LNCaP clone FGC (cell line): ENCODE measurements around the gene UNK.
"Not testable (repeated sequence)": the region's sequence is repeated elsewhere in the genome, so short reads cannot be mapped to it uniquely, and the experiment has no call there.

Experiments
- DNase-seq: peaks from one replicate; pipeline ENCODE4 v3.0.0-alpha.2; 2011; ENCODE audit warnings: low read depth
- H3K4me3 ChIP-seq: 2 replicates; pipeline ENCODE4 v1.5.1; 2011; ENCODE audit warnings: mild to moderate bottlenecking, low read depth, low read length, control low read depth
- TF ChIP-seq, protein P1 (sequence below): IDR thresholded peaks from 2 replicates; pipeline ENCODE4 v1.5.1; 2012; ENCODE audit warnings: mild to moderate bottlenecking; ENCODE audit not compliant: control insufficient read depth, insufficient read depth; ENCODE audit errors: extremely low read depth

The UNK gene

DNA sequence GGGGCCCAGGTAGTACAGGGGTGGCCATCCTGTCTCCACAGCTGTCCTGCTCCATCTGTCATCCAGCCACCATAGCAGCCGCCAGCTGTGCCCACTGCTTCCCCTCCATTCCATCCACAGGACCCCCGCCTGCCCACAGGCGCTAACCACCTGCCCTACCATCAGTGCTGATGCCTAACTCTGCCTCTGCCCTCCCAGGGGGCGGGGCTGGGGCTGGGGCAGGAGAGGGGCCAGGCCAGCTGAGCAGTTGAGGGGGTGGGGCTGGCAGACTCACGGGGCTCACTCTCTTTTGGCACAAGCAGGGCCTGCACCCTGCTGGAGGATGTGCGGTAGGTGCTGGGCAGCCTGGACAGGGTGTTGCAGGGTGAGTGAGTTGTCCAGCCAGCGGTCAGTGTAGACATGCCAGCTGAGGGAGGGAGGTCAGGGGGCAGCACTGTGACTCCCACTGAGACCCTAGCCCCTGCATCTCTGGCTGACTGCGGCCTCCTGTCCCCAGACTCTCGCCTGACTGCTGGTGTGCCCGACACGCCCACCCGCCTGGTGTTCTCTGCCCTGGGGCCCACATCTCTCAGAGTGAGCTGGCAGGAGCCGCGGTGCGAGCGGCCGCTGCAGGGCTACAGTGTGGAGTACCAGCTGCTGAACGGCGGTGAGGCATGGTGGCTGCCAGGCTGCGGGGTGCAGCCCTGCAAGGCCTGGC lies 29.3 kb upstream of the UNK start:
- TF ChIP-seq, protein P1, sequence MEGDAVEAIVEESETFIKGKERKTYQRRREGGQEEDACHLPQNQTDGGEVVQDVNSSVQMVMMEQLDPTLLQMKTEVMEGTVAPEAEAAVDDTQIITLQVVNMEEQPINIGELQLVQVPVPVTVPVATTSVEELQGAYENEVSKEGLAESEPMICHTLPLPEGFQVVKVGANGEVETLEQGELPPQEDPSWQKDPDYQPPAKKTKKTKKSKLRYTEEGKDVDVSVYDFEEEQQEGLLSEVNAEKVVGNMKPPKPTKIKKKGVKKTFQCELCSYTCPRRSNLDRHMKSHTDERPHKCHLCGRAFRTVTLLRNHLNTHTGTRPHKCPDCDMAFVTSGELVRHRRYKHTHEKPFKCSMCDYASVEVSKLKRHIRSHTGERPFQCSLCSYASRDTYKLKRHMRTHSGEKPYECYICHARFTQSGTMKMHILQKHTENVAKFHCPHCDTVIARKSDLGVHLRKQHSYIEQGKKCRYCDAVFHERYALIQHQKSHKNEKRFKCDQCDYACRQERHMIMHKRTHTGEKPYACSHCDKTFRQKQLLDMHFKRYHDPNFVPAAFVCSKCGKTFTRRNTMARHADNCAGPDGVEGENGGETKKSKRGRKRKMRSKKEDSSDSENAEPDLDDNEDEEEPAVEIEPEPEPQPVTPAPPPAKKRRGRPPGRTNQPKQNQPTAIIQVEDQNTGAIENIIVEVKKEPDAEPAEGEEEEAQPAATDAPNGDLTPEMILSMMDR, result no peak
- no peak for DNase-seq
- H3K4me3 ChIP-seq, result no peak overlapping the region

DNA sequence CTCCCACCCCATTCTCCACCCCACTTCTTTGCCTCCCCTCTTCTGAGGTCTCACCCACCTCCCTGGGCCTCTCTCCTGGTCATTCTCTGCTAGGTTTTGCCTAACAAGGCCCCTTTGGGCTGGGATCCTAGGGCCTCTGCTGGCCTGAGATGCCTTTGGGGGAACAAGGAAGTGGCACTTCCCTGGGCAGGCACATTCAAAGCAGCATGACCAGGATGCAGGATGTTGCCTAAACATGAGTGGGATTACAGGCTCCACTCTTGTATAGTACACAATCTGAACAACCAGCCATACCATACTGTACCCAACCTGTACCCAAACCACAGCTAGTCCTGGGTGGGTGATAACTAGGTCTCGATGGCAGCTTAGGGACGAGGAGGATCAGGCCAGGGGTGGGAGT lies 28.6 kb upstream of the UNK start:
- H3K4me3 ChIP-seq, result no peak overlapping the region
- DNase-seq, result no peak
- TF ChIP-seq, protein P1, result no peak

GRCh38 chr17:75756451-75757085 lies 28.0 kb upstream of the UNK start:
- TF ChIP-seq, protein P1, result no peak
- DNase-seq, result no peak
- H3K4me3 ChIP-seq, result no peak overlapping the region

DNA sequence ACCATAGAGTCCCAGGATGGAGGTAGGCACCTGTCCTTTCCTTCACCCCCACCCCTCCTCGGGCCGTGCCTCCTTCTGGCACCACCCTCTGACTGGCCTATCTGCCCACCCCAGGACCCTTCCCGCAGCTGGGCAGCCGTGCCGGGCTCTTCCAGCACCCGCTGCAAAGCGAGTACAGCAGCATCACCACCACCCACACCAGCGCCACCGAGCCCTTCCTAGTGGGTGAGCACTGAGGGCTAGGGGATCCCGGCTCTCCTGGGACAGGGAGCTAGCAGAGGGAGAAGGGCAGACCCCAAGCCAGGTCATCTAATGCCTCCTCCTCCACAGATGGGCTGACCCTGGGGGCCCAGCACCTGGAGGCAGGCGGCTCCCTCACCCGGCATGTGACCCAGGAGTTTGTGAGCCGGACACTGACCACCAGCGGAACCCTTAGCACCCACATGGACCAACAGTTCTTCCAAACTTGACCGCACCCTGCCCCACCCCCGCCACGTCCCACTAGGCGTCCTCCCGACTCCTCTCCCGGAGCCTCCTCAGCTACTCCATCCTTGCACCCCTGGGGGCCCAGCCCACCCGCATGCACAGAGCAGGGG lies 27.4 kb upstream of the UNK start:
- TF ChIP-seq, protein P1, result no peak
- DNase-seq, result no peak
- H3K4me3 ChIP-seq, result no peak overlapping the region

GRCh38 chr17:75758131-75758905 lies 26.3 kb upstream of the UNK start:
- no peak overlapping the region for H3K4me3 ChIP-seq
- no peak for DNase-seq
- TF ChIP-seq, protein P1, result peak; percentile 48

DNA sequence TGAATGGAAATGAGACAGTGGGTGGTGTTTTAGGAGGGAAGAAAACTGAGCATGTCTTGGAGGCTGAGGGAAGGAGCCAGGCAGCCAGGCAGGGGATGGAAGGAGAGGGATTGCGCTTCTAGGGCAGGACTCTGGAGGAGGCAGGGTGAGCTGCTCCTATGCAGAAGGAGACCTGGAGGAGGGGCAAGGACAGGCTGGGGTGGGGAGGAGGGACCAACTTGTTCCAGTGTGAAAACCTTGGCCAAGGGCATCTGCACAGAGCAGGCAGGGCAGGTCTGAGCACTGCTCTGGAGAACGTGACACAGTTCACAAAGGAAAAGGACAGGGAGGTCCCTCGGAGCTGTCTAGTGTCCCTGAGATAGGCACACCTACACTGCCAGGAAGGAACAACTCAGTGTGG lies 25.1 kb upstream of the UNK start:
- no peak overlapping the region for H3K4me3 ChIP-seq
- no peak for DNase-seq
- TF ChIP-seq, protein P1, result no peak

DNA sequence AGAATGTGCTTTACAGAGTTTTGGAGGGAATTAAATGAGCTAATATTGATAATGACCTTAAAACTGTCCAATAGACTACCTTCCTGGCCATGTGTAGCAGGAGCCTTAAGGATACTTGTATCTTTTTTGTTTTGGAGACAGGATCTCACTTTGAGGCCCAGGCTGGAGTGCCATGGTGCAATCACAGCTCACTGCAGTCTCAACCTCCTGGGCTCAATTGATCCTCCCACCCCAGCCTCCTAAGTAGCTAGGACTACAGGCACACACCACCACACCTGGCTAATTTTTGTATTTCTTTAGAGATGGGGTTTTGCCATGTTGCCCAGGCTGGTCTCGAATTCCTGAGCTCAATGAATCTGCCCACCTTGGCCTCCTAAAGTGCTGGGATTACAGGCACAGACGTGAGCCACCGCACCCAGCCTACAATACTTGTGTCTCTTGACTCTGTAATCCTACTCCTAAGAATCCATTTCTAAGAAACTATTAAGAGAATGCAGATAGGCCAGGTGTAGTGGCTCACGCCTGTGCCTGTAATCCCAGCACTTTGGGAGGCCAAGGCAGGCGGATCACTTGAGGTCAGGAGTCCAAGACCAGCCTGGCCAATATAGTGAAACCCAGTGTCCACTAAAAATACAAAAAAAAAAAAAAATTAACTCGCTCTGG lies 24.5 kb upstream of the UNK start:
- H3K4me3 ChIP-seq, DNase-seq: not testable (repeated sequence)
